HG02588 (cell line): ENCODE results near the gene RAD51AP1.

ENCODE experiments used
- ATAC-seq: cut with Tn5 transposase; IDR thresholded peaks from one replicate; pipeline ENCODE4 v1.9.1; 2021; ENCODE audit warnings: mild to moderate bottlenecking, moderate library complexity; ENCODE audit not compliant: unreplicated experiment

The RAD51AP1 gene

DNA sequence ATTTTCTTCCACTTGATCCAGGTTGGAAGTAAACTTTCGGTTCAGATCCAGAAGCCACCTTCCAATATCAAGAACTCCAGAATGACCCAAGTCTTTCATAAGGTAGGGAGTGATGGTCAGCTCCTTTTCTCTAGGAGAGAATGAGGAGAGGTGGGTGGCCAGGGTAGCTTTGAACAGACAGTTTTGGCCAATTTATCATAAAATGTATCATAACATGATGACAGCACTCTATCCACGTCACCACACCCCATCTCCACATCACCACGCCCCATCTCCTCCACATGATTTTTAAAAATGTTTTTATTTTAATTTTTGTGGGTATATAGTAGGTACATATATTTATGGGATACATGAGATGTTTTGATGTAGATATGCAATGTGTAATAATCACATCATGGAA, 50.2 kb downstream of the RAD51AP1 start:
- no peak for ATAC-seq

GRCh38 chr12:4589941-4590340, 51.3 kb downstream of the RAD51AP1 start:
- ATAC-seq, result no peak

GRCh38 chr12:4591180-4591687, 52.5 kb downstream of the RAD51AP1 start:
- no peak for ATAC-seq

DNA sequence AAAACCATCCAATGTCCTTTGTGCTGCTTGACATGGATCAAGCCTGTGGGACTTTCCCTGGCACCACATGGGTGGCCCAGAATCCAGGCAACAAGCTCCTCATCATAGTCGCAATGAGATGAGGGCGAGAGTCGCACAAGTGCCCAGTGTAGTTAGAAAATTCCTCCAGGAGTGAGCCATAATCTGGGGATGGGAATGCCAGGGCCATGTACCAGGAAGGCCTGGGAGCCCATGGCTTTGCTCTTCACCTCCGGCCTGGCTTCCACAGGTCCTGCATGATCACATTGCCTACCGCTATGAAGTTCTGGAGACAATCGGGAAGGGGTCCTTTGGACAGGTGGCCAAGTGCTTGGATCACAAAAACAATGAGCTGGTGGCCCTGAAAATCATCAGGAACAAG, 57.2 kb downstream of the RAD51AP1 start:
- ATAC-seq, result no peak

DNA sequence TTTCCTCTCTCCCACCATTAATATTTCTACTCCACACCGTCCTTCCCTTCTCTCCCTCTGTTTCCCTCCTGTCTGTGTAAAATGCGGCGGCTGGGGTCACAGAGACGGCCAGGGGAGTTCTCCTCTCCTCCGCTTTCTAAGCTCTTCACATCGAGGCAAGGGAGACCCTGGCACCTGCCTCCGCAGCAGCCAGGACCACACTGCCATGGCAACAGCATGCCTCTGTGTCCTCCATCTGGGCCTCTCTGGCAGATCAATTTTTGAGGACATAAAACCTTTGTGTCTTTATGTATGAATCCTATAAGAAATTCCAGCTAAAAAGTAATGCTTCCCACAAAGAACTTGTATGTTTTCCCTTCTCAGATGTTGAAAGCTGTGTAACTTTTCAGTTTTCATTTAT, 64.7 kb downstream of the RAD51AP1 start:
- ATAC-seq, result no peak

DNA sequence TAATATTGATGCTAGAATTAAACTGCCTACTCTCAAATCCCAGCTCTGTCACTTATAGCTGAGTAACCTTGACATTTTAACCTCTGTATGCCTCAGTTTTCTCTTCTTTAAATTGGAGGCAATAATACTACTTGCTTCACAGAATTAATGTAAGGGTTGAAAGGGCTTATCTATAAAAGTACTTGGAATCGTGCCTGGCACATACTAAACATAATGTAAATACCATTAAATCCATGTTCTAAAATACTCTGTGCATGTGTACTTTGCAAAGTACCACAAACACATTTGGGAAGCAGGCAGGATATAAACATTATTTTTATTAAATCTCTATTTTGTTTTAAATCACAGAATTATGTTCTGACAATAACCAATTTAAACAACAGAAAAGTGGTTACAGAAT, 65.3 kb downstream of the RAD51AP1 start:
- ATAC-seq, result no peak

GRCh38 chr12:4604684-4605193, 66.0 kb downstream of the RAD51AP1 start:
- peak; percentile 96 for ATAC-seq

GRCh38 chr12:4607056-4607455, 68.4 kb downstream of the RAD51AP1 start:
- ATAC-seq, result no peak

DNA sequence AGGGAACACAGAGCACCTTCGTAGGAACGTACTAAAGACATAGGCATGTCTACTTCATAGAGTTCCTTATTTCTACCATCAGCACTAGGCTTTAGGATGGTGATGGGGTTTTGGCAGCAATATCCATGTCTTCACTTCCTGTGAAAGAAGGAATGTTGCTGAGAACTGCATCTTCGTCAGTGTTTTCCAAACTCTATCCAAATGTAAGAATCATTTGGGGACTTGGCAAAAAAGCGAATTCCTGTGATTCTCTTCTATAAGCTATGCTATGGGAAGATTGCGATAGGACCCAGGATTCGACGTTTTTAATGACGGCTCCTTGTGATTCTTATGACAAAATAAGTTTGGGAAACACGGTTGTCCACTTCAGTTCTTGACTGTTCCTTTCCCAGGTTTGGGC, 70.4 kb downstream of the RAD51AP1 start:
- ATAC-seq, result no peak
